SHP77 (cell line): Measurements from ENCODE around the gene TOP2A.

Experiments
- DNase-seq, 2 experiments: peaks; one replicate each; lab custom pipeline; 2025; lab: John Stamatoyannopoulos, UW

TOP2A gene

GRCh38 chr17:40345994-40346764 is 71.5 kb downstream of the TOP2A start:
- DNase-seq: no peak

GRCh38 chr17:40345161-40345993 is 72.3 kb downstream of the TOP2A start:
- DNase-seq: no peak

GRCh38 chr17:40344421-40345160 is 73.1 kb downstream of the TOP2A start:
- no peak for DNase-seq

- DNase-seq: no peak
Measured at GRCh38 chr17:40343219-40344119, 74.2 kb downstream of the TOP2A start.

- no peak for DNase-seq
Measured at GRCh38 chr17:40342504-40343218, 75.0 kb downstream of the TOP2A start.

- DNase-seq: no peak
Measured at GRCh38 chr17:40341808-40342503, 75.7 kb downstream of the TOP2A start.

- peak; percentile 71 to 83 for DNase-seq
Measured at GRCh38 chr17:40340880-40341807, 76.6 kb downstream of the TOP2A start.

- no peak for DNase-seq
Measured at GRCh38 chr17:40340327-40340726, 77.4 kb downstream of the TOP2A start.

- DNase-seq: no peak
Measured at GRCh38 chr17:40338941-40339649, 78.6 kb downstream of the TOP2A start.
